ENCODE results near the gene WFIKKN1. TPM values are rescaled to one million over a fixed set of nuclear protein-coding genes. Genes with fewer than 3 reads are reported as not detected.

WFIKKN1 gene
- total RNA-seq, 1 experiment from 2014 or later, result 0.47 TPM

DNA sequence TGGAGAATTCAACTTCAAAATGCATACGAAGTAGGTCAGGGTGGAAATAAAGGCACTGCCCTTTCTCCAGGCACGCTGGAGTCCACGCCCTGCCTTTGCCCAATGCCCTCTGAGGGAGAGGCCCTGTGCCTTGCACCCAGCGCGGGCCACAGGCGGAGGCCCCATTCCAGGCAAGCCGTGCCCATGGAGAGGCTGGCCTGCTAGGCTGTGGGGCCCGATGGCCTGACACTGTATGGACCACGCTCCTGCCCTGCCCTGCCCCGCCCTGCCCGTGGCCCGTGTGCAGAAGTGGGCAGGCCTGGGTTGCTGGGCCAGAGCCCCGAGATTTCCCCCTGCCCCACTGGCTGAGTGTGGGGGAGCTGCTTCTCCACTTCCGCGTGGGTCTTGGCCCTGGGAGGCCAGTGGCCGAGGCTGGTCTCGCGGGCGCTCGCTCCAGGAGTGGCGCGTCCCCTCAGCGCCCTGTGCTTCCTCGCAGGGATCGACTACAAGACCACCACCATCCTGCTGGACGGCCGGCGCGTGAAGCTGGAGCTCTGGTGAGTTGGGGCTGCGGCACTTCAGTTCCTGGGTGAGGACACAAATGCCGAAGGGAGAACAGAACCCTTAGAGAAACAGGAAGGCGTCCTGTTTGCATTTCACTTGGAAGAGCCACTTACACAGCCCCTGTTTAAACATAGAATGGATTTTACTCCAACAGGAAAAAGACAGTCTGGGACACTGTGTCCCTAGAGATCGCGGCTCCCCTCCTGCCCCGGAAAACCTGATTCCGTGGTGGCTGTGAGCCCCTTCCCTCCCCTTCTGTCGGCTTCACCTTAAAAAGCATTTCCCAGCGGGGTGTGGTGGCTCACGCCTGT, 13.8 kb upstream of the WFIKKN1 start:
- no peak for ATAC-seq
- BruUV-seq (replicated peaks), result no TSS peak
- intact Hi-C loops (cut with micrococcal nuclease), result no loop called here

More for the DNA sequence above, 13.8 kb upstream of the WFIKKN1 start:
- no peaks in the 10 kb centered on the region for H3K36me3 ChIP-seq (ENCODE audit: control insufficient read depth in 1 of 2, insufficient read depth in 2 of 2, low read length in 2 of 2)
- no peak for DNase-seq (ENCODE audit: low read depth, low spot score)
- H3K9me3 ChIP-seq (ENCODE audit: control insufficient read depth in 1 of 2, insufficient read depth in 1 of 2, low read depth in 1 of 2, low read length in 2 of 2), result no peaks in the 10 kb centered on the region
- ChIA-PET CTCF (no interaction called here), POLR2A (no interaction called here), RAD21 (ENCODE audit: low non-redundant PET in 1 of 2, low total read pairs in 2 of 2, uncharacterized antibody in 2 of 2, unreplicated experiment in 2 of 2) (no interaction called here)
- H4K20me1 ChIP-seq (ENCODE audit: insufficient read depth), result no peaks in the 10 kb centered on the region
- TF ChIP-seq, protein P1, sequence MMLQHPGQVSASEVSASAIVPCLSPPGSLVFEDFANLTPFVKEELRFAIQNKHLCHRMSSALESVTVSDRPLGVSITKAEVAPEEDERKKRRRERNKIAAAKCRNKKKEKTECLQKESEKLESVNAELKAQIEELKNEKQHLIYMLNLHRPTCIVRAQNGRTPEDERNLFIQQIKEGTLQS (IDR thresholded peaks at IDR 0.05), result no peak
- TF ChIP-seq YY1 (IDR thresholded peaks at IDR 0.05; ENCODE audit: extremely low read depth, insufficient replicate concordance, low read depth, low read length) (no peak), POLR2A (IDR thresholded peaks at IDR 0.05; ENCODE audit: borderline replicate concordance, extremely low read depth, insufficient read depth, insufficient read length) (no peak), EZH2phosphoT487 (IDR thresholded peaks at IDR 0.05; ENCODE audit: borderline replicate concordance) (no peak), ZBTB33 (IDR thresholded peaks at IDR 0.05; ENCODE audit: extremely low read depth, insufficient replicate concordance, low read length) (no peak), JUND (IDR thresholded peaks at IDR 0.05) (no peak), EZH2 (IDR thresholded peaks at IDR 0.05) (no peak), FOSL1 (IDR thresholded peaks at IDR 0.05; ENCODE audit: low read depth) (no peak), SIN3A (IDR thresholded peaks at IDR 0.05; ENCODE audit: low read depth) (no peak)
- H3K4me1 ChIP-seq (ENCODE audit: control insufficient read depth in 1 of 2, insufficient read depth in 2 of 2, low read length in 2 of 2), result peaks cover 8 to 12% of the 10 kb centered on the region in 2 experiments
- H3K27ac ChIP-seq (ENCODE audit: low read depth, low read length), result no peak overlapping the region
- peaks cover 6% of the 10 kb centered on the region; the same call in 1 of the 2 replicates for H3K79me2 ChIP-seq (ENCODE audit: insufficient read depth, low read length)
- no peak overlapping the region for H3K4me2 ChIP-seq (ENCODE audit: low read length)
- H3K9ac ChIP-seq (ENCODE audit: low read length), result no peak overlapping the region
- H3K4me3 ChIP-seq (replicated peaks in 1 of 2; ENCODE audit: low read depth in 1 of 2, low read length in 2 of 2), result no peak overlapping the region
- H3K27me3 ChIP-seq (ENCODE audit: insufficient read depth, low read length), result no peaks in the 10 kb centered on the region
- no peak overlapping the region for H2AFZ ChIP-seq (ENCODE audit: low read depth, low read length, poor library complexity, severe bottlenecking)
- no peaks in the 10 kb centered on the region for H3K9me2 ChIP-seq (ENCODE audit: insufficient read depth)
